Mesendoderm (in vitro differentiated cells): ENCODE results near the gene OTUD3.

Source experiments
- DNase-seq: peaks from one replicate; pipeline ENCODE4 v3.0.0; 2013
- H2AK5ac ChIP-seq: 2 replicates; pipeline ENCODE4 v1.6.1; 2013; ENCODE audit warnings: low read length, inconsistent platforms
- H2BK120ac ChIP-seq: 2 replicates; pipeline ENCODE4 v1.6.1; 2013; ENCODE audit warnings: low read depth, mild to moderate bottlenecking, low read length, moderate library complexity, mixed read lengths
- H2BK15ac ChIP-seq: replicated peaks from 2 replicates; pipeline ENCODE4 v1.6.1; 2013; ENCODE audit warnings: low read depth, mild to moderate bottlenecking, moderate library complexity
- H2BK5ac ChIP-seq: 2 replicates; pipeline ENCODE4 v1.6.1; 2013; ENCODE audit warnings: low read length, inconsistent platforms
- H3K18ac ChIP-seq: 2 replicates; pipeline ENCODE4 v1.6.1; 2013; ENCODE audit warnings: mild to moderate bottlenecking, low read length, mixed read lengths
- H3K23ac ChIP-seq: one replicate; pipeline ENCODE4 v1.6.1; 2013; ENCODE audit warnings: low read length
- H3K27ac ChIP-seq: 2 replicates; pipeline ENCODE4 v1.5.1; 2013; ENCODE audit warnings: low read depth, mild to moderate bottlenecking, inconsistent platforms, low read length, moderate library complexity
- H3K27me3 ChIP-seq: 2 replicates; pipeline ENCODE4 v1.6.1; 2013; ENCODE audit warnings: low read length, control low read depth, mild to moderate bottlenecking, inconsistent platforms; ENCODE audit not compliant: insufficient read depth, poor library complexity
- H3K36me3 ChIP-seq: 2 replicates; pipeline ENCODE4 v1.6.1; 2013; ENCODE audit warnings: low read length, inconsistent platforms; ENCODE audit not compliant: control insufficient read depth, insufficient read depth
- H3K4ac ChIP-seq: one replicate; pipeline ENCODE4 v1.6.1; 2013; ENCODE audit warnings: low read depth, mild to moderate bottlenecking, low read length, moderate library complexity
- H3K4me1 ChIP-seq: 2 replicates; pipeline ENCODE4 v1.6.1; 2013; ENCODE audit warnings: low read depth, low read length, inconsistent platforms; ENCODE audit not compliant: control insufficient read depth
- H3K4me2 ChIP-seq: 2 replicates; pipeline ENCODE4 v1.6.1; 2013; ENCODE audit warnings: low read length
- H3K4me3 ChIP-seq: 2 replicates; pipeline ENCODE4 v1.5.1; 2013; ENCODE audit warnings: mild to moderate bottlenecking, low read length
- H3K56ac ChIP-seq: one replicate; pipeline ENCODE4 v1.6.1; 2013; ENCODE audit warnings: low read length
- H3K79me1 ChIP-seq: 2 replicates; pipeline ENCODE4 v1.6.1; 2013; ENCODE audit warnings: low read length, inconsistent platforms
- H3K79me2 ChIP-seq: 2 replicates; pipeline ENCODE4 v1.6.1; 2013; ENCODE audit warnings: mild to moderate bottlenecking, low read length; ENCODE audit not compliant: control insufficient read depth, insufficient read depth
- H3K9ac ChIP-seq: 2 replicates; pipeline ENCODE4 v1.6.1; 2013; ENCODE audit warnings: low read length, inconsistent platforms
- H4K5ac ChIP-seq: one replicate; pipeline ENCODE4 v1.6.1; 2013; ENCODE audit warnings: low read length
- H4K8ac ChIP-seq: one replicate; pipeline ENCODE4 v1.6.1; 2013; ENCODE audit warnings: low read depth, mild to moderate bottlenecking, control low read depth, low read length, moderate library complexity
- WGBS: extraction: QIAGEN DNeasy Blood & Tissue Kit; methylation state at CpG from one replicate; pipeline ENCODE4 v1.1.7; 2013; ENCODE audit warnings: low lambda C conversion rate, missing lambda C conversion rate; ENCODE audit not compliant: insufficient coverage; ENCODE audit errors: extremely low coverage; 5-methylcytosine and 5-hydroxymethylcytosine counted together

The OTUD3 gene

DNA sequence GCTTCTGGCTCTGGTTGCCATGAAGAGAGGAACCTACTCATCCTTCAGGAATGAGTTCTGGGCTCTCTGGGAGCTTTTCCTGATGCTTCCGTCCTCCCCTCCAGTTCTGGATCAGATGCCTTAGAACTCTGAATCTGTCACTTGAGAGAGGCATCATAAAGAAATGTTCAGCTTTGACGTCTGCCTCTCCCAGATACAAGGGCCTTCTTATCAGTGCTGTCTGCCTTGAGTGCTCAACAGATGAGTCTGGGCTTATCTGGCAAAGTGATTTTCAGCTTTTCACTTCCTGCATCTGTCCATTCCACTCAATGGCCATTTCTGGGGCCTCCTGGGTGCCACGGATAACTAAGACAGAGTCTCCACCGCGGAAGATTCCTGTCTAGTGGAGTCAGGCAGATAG is 12.3 kb upstream of the OTUD3 start:
- Histone ChIP-seq H3K79me2 (no peaks in the 10 kb centered on the region), H3K4me1 (no peaks in the 10 kb centered on the region), H3K23ac (no peak overlapping the region), H3K36me3 (no peaks in the 10 kb centered on the region), H3K79me1 (no peaks in the 10 kb centered on the region), H3K4me2 (no peak overlapping the region), H3K4ac (no peak overlapping the region), H2BK5ac (no peak overlapping the region), H3K9ac (no peak overlapping the region), H2BK15ac (no peak overlapping the region), H4K5ac (no peak overlapping the region), H3K4me3 (no peak overlapping the region), H2AK5ac (no peak overlapping the region), H3K27ac (no peak overlapping the region), H2BK120ac (no peak overlapping the region), H3K56ac (no peak overlapping the region), H3K27me3 (no peaks in the 10 kb centered on the region), H3K18ac (no peak overlapping the region), H4K8ac (no peak overlapping the region)
- WGBS, result no CpG with 5 or more reads among the region's 5 CpGs
- DNase-seq, result peak; percentile 52

DNA sequence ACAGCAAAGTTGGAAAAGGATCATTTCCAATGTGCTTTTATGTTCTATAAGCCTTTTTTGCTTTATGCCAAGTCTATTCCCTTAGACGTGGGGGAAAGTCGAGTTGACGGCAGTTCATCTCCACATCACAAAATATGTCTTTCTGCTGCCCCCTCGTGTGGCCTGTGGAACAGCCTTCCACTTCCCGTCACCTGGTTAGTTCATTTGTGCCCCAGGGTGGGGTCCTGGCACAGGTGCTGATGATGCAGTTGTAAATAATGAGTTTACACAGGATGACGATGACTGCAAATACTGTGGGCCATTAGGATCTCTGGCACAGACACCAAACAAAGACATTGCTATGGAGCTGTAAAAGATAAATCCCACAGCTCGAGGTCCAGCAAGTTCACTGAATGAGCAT is 10.0 kb upstream of the OTUD3 start:
- no CpG with 5 or more reads among the region's 7 CpGs for WGBS

DNA sequence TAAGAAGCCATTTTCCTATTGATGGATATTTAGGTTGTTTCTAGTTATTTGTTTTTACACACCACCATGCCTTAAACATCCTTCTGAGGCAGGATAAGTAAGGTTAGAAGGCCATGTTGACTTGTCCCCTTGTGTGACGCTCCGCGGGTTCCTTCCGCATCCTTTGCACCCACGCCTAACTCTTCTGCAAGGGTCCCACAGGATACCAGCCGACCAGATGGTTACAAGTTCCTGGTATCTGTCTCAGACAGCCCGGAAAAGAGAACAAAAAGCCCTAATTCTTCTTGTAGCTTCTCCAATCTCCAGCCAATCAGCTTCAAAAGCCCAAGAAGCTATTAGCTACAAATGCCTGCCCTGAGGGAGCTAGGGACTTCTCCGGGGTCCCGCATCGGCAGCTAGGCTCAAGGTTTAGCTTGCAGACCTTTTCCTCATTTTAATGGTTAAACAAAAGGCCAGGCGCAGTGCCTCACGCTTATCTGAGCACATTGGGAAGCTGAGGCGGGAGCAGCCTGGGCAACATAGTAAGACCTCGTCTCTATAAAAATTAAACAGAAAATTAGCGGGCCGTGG is 4.9 kb upstream of the OTUD3 start:
- Histone ChIP-seq H3K4me3 (no peak overlapping the region), H3K27me3 (no peaks in the 10 kb centered on the region), H3K18ac (no peak overlapping the region), H4K5ac (no peak overlapping the region), H4K8ac (no peak overlapping the region), H3K56ac (no peak overlapping the region), H2BK5ac (no peak overlapping the region), H3K79me1 (no peaks in the 10 kb centered on the region), H3K4ac (no peak overlapping the region), H3K4me2 (no peak overlapping the region), H3K4me1 (no peaks in the 10 kb centered on the region), H3K79me2 (no peaks in the 10 kb centered on the region), H3K23ac (no peak overlapping the region), H3K36me3 (no peaks in the 10 kb centered on the region), H3K27ac (no peak overlapping the region), H3K9ac (no peak overlapping the region), H2BK120ac (no peak overlapping the region), H2BK15ac (no peak overlapping the region), H2AK5ac (no peak overlapping the region)
- DNase-seq, result no peak
- no CpG with 5 or more reads among the region's 16 CpGs for WGBS

More for the DNA sequence above, 10.0 kb upstream of the OTUD3 start:
- no peak overlapping the region for H3K56ac ChIP-seq
- no peaks in the 10 kb centered on the region for H3K27me3 ChIP-seq
- no peak overlapping the region for H2AK5ac ChIP-seq
- no peak overlapping the region for H3K9ac ChIP-seq
- H3K27ac ChIP-seq, result no peak overlapping the region
- no peak overlapping the region for H3K4me2 ChIP-seq
- no peak overlapping the region for H3K23ac ChIP-seq
- H3K36me3 ChIP-seq, result no peaks in the 10 kb centered on the region
- no peak for DNase-seq
- no peak overlapping the region for H3K18ac ChIP-seq
- H4K5ac ChIP-seq, result no peak overlapping the region
- no peak overlapping the region for H3K4ac ChIP-seq
- H3K4me1 ChIP-seq, result no peaks in the 10 kb centered on the region
- no peak overlapping the region for H2BK5ac ChIP-seq
- no peak overlapping the region for H4K8ac ChIP-seq
- no peaks in the 10 kb centered on the region for H3K79me1 ChIP-seq
- no peak overlapping the region for H2BK15ac ChIP-seq
- H2BK120ac ChIP-seq, result no peak overlapping the region
- H3K4me3 ChIP-seq, result no peak overlapping the region
- H3K79me2 ChIP-seq, result no peaks in the 10 kb centered on the region

DNA sequence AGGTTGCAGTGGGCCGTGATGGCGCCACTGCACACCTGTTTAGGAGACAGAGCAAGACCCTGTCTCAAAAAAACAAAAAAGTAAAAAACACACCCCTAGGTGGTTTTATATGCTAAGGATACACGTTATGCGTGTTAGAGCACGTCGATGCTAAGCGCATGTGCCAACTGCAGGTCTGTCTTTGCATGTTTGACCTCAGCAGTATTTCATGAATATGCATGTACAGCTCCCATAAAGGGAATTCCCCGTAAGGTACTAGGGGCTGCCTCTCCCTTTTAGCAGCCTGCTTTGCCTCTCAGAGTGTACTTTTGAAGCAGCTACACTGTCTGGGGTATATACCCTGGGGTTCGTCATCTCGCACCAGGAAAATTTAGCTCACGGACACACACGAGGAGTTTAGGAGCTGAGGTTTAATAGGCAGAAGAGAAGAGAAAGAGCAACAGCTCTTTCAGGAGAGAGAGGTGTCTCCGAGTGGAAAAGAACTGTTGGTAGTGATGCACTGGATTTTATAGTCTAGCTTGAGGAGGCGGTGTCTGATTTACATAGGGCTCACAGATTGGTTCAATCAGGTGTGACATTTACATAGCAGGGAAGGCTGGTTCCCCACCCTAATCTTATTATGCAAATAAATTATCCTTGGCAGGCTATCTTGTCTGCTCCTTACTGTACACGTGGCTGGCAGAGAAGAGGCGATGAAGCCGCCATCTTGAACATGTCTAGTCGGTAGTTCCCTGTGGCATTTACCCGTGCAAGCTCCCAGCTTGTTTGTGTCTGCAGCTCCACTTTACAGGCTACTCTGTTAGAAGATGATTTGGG is 4.2 kb upstream of the OTUD3 start:
- no peak overlapping the region for H3K9ac ChIP-seq
- no CpG with 5 or more reads among the region's 19 CpGs for WGBS
- no peak overlapping the region for H3K23ac ChIP-seq
- H3K18ac ChIP-seq, result no peak overlapping the region
- H2AK5ac ChIP-seq, result no peak overlapping the region
- H3K4me3 ChIP-seq, result no peak overlapping the region
- H3K4me2 ChIP-seq, result no peak overlapping the region
- no peak overlapping the region for H2BK120ac ChIP-seq
- no peak overlapping the region for H4K5ac ChIP-seq
- H4K8ac ChIP-seq, result no peak overlapping the region
- no peaks in the 10 kb centered on the region for H3K36me3 ChIP-seq
- no peak overlapping the region for H2BK15ac ChIP-seq
- no peaks in the 10 kb centered on the region for H3K27me3 ChIP-seq
- no peak overlapping the region for H3K27ac ChIP-seq
- no peak overlapping the region for H3K56ac ChIP-seq
- no peak overlapping the region for H2BK5ac ChIP-seq
- no peak overlapping the region for H3K4ac ChIP-seq
- no peaks in the 10 kb centered on the region for H3K4me1 ChIP-seq
- peak; percentile 40 for DNase-seq
- peaks cover 4% of the 10 kb centered on the region for H3K79me2 ChIP-seq
- peaks cover 3% of the 10 kb centered on the region for H3K79me1 ChIP-seq

DNA sequence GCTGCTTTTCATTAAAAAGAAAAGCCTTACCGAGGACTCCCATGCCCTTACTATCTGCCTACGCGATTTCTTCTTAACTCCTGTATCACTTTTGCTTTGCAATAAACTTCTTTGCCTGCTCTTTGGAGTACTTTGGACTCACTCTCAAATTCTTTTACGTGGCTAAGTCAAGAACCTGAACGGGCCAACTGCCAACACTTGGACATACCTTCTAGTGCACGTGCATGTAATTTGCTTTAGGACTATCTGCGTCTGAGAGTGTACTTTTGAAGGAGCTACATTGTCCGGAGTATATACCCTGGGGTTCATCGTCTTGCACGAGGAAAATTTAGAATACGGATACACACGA is 3.6 kb upstream of the OTUD3 start:
- no peak for DNase-seq
- WGBS, result no CpG with 5 or more reads among the region's 12 CpGs
- Histone ChIP-seq H3K36me3 (no peaks in the 10 kb centered on the region), H3K79me1 (peaks cover 7% of the 10 kb centered on the region), H3K9ac (no peak overlapping the region), H2BK5ac (no peak overlapping the region), H3K79me2 (peaks cover 10% of the 10 kb centered on the region), H3K27ac (no peak overlapping the region), H4K5ac (no peak overlapping the region), H3K56ac (no peak overlapping the region), H2BK120ac (no peak overlapping the region), H3K4me2 (no peak overlapping the region), H3K23ac (no peak overlapping the region), H3K4me3 (no peak overlapping the region), H4K8ac (no peak overlapping the region), H2AK5ac (no peak overlapping the region), H2BK15ac (no peak overlapping the region), H3K4me1 (peaks cover 2% of the 10 kb centered on the region), H3K4ac (no peak overlapping the region), H3K27me3 (no peaks in the 10 kb centered on the region), H3K18ac (no peak overlapping the region)

DNA sequence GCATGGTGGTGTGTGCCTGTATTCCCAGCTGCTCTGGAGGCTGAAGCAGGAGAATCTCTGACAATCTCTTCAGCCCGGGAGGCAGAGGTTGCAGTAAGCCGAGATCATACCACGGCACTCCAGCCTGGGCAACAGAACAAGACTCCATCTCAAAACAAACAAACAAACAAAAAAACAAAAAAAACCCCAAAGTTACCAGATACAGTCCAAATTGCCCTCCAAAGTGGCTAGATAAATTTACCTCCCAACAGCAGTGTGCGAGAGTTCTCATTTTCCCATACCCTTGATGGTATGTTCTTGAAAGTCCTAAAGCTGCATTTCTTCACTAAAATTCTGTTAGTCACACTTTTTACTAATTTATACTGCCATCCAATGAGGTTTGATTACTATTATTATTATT is 3.0 kb upstream of the OTUD3 start:
- H3K36me3 ChIP-seq, result no peaks in the 10 kb centered on the region
- peaks cover 2% of the 10 kb centered on the region for H3K4me1 ChIP-seq
- H2BK120ac ChIP-seq, result no peak overlapping the region
- no peak overlapping the region for H3K56ac ChIP-seq
- H3K79me2 ChIP-seq, result peaks cover 16% of the 10 kb centered on the region
- no peak overlapping the region for H4K5ac ChIP-seq
- no peak overlapping the region for H2BK5ac ChIP-seq
- no peak overlapping the region for H3K27ac ChIP-seq
- no peak overlapping the region for H3K18ac ChIP-seq
- H3K23ac ChIP-seq, result no peak overlapping the region
- WGBS, result no CpG with 5 or more reads among the region's 4 CpGs
- H2BK15ac ChIP-seq, result no peak overlapping the region
- no peak overlapping the region for H3K4me3 ChIP-seq
- H3K4me2 ChIP-seq, result no peak overlapping the region
- H2AK5ac ChIP-seq, result no peak overlapping the region
- no peak for DNase-seq
- no peak overlapping the region for H3K9ac ChIP-seq
- H3K4ac ChIP-seq, result no peak overlapping the region
- peaks cover 10% of the 10 kb centered on the region for H3K79me1 ChIP-seq
- no peak overlapping the region for H4K8ac ChIP-seq
- H3K27me3 ChIP-seq, result no peaks in the 10 kb centered on the region
